Hepatocyte (in vitro differentiated cells): ENCODE results near the gene MFAP2. TPM values are rescaled to one million over a fixed set of nuclear protein-coding genes. Genes with fewer than 3 reads are reported as not detected.
"Not testable (repeated sequence)": the region's sequence is repeated elsewhere in the genome, so short reads cannot be mapped to it uniquely, and the experiment has no call there.

Source experiments
- DNase-seq: peaks from one replicate; pipeline ENCODE4 v3.0.0-alpha.2; 2016; ENCODE audit warnings: low spot score
- H2AFZ ChIP-seq: fragments of 200-600 bp; sonication (generic); 2 replicates; pipeline ENCODE4 v1.6.0; 2016; ENCODE audit warnings: antibody characterized with exemption, mild to moderate bottlenecking
- H3K27ac ChIP-seq: fragments of 200-600 bp; sonication (generic); 2 replicates; pipeline ENCODE4 v1.5.1; 2016; ENCODE audit warnings: mild to moderate bottlenecking
- H3K27me3 ChIP-seq: fragments of 200-600 bp; sonication (generic); 2 replicates; pipeline ENCODE4 v1.6.1; 2016
- H3K36me3 ChIP-seq: fragments of 200-600 bp; sonication (generic); replicated peaks from 2 replicates; pipeline ENCODE4 v1.5.1; 2016; ENCODE audit warnings: low read depth; ENCODE audit not compliant: insufficient read depth
- H3K4me1 ChIP-seq: fragments of 200-600 bp; sonication (generic); 2 replicates; pipeline ENCODE4 v1.5.1; 2016; ENCODE audit warnings: mild to moderate bottlenecking, moderate library complexity; ENCODE audit not compliant: insufficient read depth
- H3K4me2 ChIP-seq: fragments of 200-600 bp; sonication (generic); 2 replicates; pipeline ENCODE4 v1.6.0; 2016
- H3K4me3 ChIP-seq: fragments of 200-600 bp; sonication (generic); 2 replicates; pipeline ENCODE4 v1.5.1; 2016; ENCODE audit warnings: mild to moderate bottlenecking
- H3K79me2 ChIP-seq: fragments of 200-600 bp; sonication (generic); 2 replicates; pipeline ENCODE4 v1.6.0; 2017; ENCODE audit warnings: mild to moderate bottlenecking
- H3K9me2 ChIP-seq: fragments of 200-600 bp; sonication (generic); replicated peaks from 2 replicates; pipeline ENCODE4 v1.6.0; 2017; ENCODE audit warnings: mild to moderate bottlenecking; ENCODE audit not compliant: insufficient read depth
- H3K9me3 ChIP-seq: fragments of 200-600 bp; sonication (generic); 2 replicates; pipeline ENCODE4 v1.5.1; 2016; ENCODE audit warnings: low read depth, mild to moderate bottlenecking
- H4K20me1 ChIP-seq: fragments of 200-600 bp; sonication (generic); 2 replicates; pipeline ENCODE4 v1.6.0; 2016; ENCODE audit warnings: mild to moderate bottlenecking; ENCODE audit not compliant: insufficient read depth, poor library complexity, severe bottlenecking
- EZH2 ChIP-seq: fragments of 200-600 bp; sonication (generic); IDR thresholded peaks from 2 replicates; pipeline ENCODE4 v1.6.1; 2016; ENCODE audit warnings: antibody characterized with exemption, mild to moderate bottlenecking, borderline replicate concordance
- EZH2phosphoT487 ChIP-seq: fragments of 200-600 bp; sonication (generic); IDR thresholded peaks from one replicate; pipeline ENCODE4 v1.6.1; 2018; ENCODE audit warnings: antibody characterized with exemption, mild to moderate bottlenecking, low read depth, moderate library complexity; ENCODE audit not compliant: unreplicated experiment, severe bottlenecking
- WGBS: methylation state at CpG from one replicate; pipeline ENCODE4 v1.1.6; 2016; ENCODE audit warnings: low lambda C conversion rate; ENCODE audit errors: missing lambda C conversion rate; 5-methylcytosine and 5-hydroxymethylcytosine counted together
- polyA plus RNA-seq: library from polyadenylated mRNA; unstranded; fragments of >200 nt; fragmentation: Nextera tagmentation; extraction: Ambion mirVana; gene quantifications from 2 replicates; pipeline ENCODE4 v1.2.1, GENCODE V29; 2016
- total RNA-seq: library from RNA; depleted of rRNA; stranded (reverse); fragments of >200 nt; gene quantifications from 2 replicates; pipeline ENCODE4 v1.2.3, GENCODE V29; 2014
- TF ChIP-seq, protein P1 (sequence below): fragments of 200-600 bp; sonication (generic); IDR thresholded peaks from 2 replicates; pipeline ENCODE4 v1.5.1; 2016; ENCODE audit warnings: antibody characterized with exemption, mild to moderate bottlenecking; ENCODE audit not compliant: poor library complexity

The MFAP2 gene
- total and polyA plus RNA-seq, 2 experiments from 2014 or later: 172 to 551 TPM

DNA sequence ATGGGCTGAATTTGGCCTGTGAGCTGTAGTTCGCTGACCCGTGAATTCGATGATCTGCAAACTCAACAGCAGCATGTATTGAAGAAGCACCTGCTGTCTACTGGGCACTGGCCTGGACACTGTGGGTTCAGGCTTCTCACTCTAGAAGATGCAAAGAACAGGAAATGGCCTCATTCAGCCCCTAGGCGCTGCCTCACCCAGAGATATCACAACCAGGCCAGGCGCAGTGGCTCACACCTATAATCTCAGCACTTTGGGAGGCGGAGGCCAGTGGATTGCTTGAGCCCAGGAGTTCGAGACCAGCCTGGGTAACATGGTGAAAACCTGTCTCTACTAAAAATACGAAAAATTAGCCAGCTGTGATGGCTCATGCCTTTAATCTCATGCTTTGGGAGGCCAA lies 23.6 kb downstream of the MFAP2 start:
- Histone ChIP-seq H3K9me2 (no peaks in the 10 kb centered on the region), H3K79me2 (no peaks in the 10 kb centered on the region), H3K4me3 (no peak overlapping the region), H3K4me2 (no peak overlapping the region), H3K36me3 (no peaks in the 10 kb centered on the region), H3K27me3 (no peaks in the 10 kb centered on the region), H3K9me3 (no peaks in the 10 kb centered on the region), H3K27ac (no peak overlapping the region), H2AFZ (no peak overlapping the region), H3K4me1 (peaks cover 5% of the 10 kb centered on the region), H4K20me1 (no peaks in the 10 kb centered on the region)
- no peak for DNase-seq
- WGBS: 96% methylated on average over 8 of the region's 8 CpGs
- TF ChIP-seq EZH2phosphoT487: no peak
- no peak for TF ChIP-seq EZH2
- TF ChIP-seq, protein P1, sequence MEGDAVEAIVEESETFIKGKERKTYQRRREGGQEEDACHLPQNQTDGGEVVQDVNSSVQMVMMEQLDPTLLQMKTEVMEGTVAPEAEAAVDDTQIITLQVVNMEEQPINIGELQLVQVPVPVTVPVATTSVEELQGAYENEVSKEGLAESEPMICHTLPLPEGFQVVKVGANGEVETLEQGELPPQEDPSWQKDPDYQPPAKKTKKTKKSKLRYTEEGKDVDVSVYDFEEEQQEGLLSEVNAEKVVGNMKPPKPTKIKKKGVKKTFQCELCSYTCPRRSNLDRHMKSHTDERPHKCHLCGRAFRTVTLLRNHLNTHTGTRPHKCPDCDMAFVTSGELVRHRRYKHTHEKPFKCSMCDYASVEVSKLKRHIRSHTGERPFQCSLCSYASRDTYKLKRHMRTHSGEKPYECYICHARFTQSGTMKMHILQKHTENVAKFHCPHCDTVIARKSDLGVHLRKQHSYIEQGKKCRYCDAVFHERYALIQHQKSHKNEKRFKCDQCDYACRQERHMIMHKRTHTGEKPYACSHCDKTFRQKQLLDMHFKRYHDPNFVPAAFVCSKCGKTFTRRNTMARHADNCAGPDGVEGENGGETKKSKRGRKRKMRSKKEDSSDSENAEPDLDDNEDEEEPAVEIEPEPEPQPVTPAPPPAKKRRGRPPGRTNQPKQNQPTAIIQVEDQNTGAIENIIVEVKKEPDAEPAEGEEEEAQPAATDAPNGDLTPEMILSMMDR: no peak

DNA sequence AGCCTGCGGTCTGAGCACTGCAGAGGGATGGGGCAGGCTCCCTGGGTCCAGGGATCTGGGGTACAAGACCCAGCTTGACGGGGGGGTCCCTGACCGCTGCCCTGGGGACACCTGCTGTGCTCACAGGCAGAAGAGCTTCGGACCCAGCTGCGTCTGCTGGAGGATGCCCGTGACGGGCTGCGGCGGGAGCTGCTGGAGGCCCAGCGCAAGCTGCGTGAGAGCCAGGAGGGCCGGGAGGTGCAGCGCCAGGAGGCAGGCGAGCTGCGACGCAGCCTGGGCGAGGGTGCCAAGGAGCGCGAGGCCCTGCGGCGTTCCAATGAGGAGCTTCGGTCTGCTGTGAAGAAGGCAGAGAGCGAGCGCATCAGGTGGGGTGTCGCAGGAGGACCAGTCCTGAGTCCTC lies 25.2 kb downstream of the MFAP2 start:
- TF ChIP-seq EZH2: no peak
- Histone ChIP-seq H3K36me3 (no peaks in the 10 kb centered on the region), H2AFZ (no peak overlapping the region), H3K27ac (no peak overlapping the region), H3K4me1 (no peaks in the 10 kb centered on the region), H3K9me3 (no peaks in the 10 kb centered on the region), H3K4me2 (no peak overlapping the region), H3K9me2 (no peaks in the 10 kb centered on the region), H3K4me3 (no peak overlapping the region), H3K79me2 (no peaks in the 10 kb centered on the region), H3K27me3 (no peaks in the 10 kb centered on the region), H4K20me1 (no peaks in the 10 kb centered on the region)
- no peak for DNase-seq
- 99% methylated on average over 22 of the region's 25 CpGs for WGBS

DNA sequence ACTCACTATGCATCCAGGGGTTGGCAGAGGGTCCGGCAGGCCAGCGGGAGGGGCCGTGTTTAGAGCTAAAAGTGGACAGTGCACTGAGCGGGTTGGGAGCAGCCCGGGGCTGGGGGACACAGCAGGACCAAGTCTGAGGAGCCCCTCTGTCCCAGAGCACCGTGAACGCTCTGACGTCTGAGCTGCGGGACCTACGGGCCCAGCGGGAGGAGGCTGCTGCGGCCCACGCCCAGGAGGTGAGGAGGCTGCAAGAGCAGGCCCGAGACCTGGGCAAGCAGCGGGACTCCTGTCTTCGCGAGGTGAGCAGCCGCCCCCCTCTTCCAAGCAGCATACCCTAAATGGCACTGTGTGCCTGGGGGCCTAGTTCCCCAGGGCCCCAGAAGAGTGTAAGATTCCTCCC lies 25.8 kb downstream of the MFAP2 start:
- H3K27me3 ChIP-seq: no peaks in the 10 kb centered on the region
- no peaks in the 10 kb centered on the region for H3K79me2 ChIP-seq
- no peak overlapping the region for H3K4me3 ChIP-seq
- H4K20me1 ChIP-seq: no peaks in the 10 kb centered on the region
- no peak overlapping the region for H3K4me2 ChIP-seq
- TF ChIP-seq, protein P1: no peak
- no peak for TF ChIP-seq EZH2
- TF ChIP-seq EZH2phosphoT487: no peak
- H3K9me2 ChIP-seq: no peaks in the 10 kb centered on the region
- H3K4me1 ChIP-seq: no peaks in the 10 kb centered on the region
- DNase-seq: no peak
- H3K27ac ChIP-seq: no peak overlapping the region
- no peaks in the 10 kb centered on the region for H3K9me3 ChIP-seq
- H2AFZ ChIP-seq: no peak overlapping the region
- no peaks in the 10 kb centered on the region for H3K36me3 ChIP-seq
- WGBS: 94% methylated on average over 17 of the region's 18 CpGs

DNA sequence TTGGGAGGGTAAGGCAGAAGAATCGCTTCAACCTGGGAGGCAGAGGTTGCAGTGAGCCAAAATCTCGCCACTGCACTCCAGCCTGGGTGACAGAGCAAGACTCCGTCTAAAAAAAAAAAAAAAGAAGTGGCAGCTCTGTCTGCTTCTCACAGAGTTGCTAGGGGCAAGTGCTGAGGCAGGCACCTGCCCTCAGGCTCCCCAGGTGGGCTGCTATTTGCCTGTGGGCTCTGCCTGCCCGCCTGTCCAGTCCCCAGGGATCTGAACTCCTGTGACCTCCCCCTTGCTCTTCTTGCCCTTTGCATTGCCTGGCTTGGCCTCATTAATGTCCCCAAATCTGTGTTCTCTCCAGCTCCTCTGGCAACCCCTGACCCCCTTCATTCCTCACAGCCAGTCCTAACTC lies 28.0 kb downstream of the MFAP2 start:
- H3K36me3 ChIP-seq, H2AFZ ChIP-seq, H3K9me3 ChIP-seq, H3K9me2 ChIP-seq, H3K79me2 ChIP-seq, H3K4me2 ChIP-seq, DNase-seq, H3K27me3 ChIP-seq, H3K27ac ChIP-seq, H3K4me1 ChIP-seq, H4K20me1 ChIP-seq, H3K4me3 ChIP-seq: not testable (repeated sequence)
- WGBS: 94% methylated on average over 4 of the region's 4 CpGs

DNA sequence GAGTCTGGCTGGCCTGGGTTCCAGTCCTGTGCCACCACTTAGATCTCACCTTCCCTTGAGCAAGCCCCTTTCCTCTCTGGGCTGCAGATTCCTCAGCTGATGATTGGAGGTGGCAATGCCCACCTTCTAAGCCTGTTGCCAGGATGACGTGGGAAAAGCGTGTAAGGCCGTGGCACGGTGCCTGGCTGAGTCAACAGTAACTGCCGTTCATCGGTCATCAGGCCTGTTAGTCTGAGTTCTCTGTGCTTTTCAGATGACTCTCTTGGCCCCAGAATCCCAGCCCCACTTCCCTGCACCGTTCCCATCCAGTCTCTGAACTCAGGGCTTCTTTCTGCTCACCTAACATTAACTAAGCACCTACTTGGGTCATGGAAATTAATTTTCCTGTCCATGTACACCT lies 31.4 kb downstream of the MFAP2 start:
- WGBS: 94% methylated on average over 7 of the region's 7 CpGs
- H3K4me2 ChIP-seq, DNase-seq, H2AFZ ChIP-seq, H4K20me1 ChIP-seq, H3K4me1 ChIP-seq, H3K27me3 ChIP-seq, H3K4me3 ChIP-seq, H3K9me2 ChIP-seq, H3K27ac ChIP-seq, H3K9me3 ChIP-seq, H3K79me2 ChIP-seq, H3K36me3 ChIP-seq: not testable (repeated sequence)

DNA sequence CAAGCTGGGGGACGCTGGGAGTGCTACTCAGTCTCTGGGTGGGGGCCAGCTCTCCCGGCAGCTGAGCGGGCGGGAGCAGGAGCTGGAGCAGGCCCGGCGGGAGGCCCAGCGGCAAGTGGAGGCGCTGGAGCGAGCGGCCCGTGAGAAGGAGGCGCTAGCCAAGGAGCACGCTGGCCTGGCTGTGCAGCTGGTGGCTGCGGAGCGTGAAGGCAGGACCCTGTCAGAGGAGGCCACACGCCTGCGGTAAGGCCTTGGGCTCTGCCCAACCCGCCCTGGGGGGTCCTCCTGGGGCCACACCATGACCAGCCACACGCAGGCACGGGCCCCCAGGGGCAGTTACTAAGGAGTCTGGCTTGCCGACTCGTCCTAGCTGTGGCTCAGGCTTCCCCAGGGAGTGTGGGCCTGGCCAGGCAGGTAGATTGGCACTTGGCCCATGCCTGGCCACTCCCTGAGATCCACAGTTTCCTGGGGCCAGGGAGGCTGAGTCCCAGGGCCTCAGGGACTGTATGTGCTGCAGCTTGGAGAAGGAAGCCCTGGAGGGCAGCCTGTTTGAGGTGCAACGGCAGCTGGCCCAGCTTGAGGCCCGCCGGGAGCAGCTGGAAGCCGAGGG lies 32.0 kb downstream of the MFAP2 start:
- whole genome bisulfite sequencing: 95% methylated on average over 26 of the region's 26 CpGs
- not testable (repeated sequence) for H3K79me2 ChIP-seq, H3K27ac ChIP-seq, H4K20me1 ChIP-seq, H3K36me3 ChIP-seq, H3K4me2 ChIP-seq, H3K9me3 ChIP-seq, H3K4me3 ChIP-seq, H3K27me3 ChIP-seq, H3K4me1 ChIP-seq, H2AFZ ChIP-seq, DNase-seq, H3K9me2 ChIP-seq
